ENCODE data around the gene CHRNB1.

Gene CHRNB1

GRCh38 chr17:7415784-7416183, 29.1 kb upstream of the CHRNB1 start:
- DNase-seq (ENCODE audit: low read depth, low spot score): no peak

DNA sequence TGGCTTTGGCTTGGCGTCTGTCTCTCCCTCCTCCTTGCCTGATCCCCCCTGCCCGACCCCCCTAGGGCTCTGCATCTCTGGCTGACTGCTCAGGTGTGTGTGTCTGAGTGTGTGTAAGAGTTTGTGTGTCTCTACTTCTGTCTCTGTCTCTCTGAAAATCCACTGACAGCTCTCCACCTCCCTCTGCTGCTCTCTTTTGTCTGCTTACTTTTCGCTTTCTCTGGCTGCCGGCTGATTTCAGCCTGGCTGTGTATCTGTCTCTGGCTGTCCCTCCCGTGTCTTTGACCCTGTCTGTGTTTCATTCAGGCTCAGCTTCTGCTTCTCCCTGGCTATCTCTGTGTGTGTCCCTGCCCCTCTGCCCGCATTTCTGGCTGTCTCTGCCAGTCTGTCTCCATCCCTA, 28.5 kb upstream of the CHRNB1 start:
- no peak for DNase-seq (ENCODE audit: low read depth, low spot score)

DNA sequence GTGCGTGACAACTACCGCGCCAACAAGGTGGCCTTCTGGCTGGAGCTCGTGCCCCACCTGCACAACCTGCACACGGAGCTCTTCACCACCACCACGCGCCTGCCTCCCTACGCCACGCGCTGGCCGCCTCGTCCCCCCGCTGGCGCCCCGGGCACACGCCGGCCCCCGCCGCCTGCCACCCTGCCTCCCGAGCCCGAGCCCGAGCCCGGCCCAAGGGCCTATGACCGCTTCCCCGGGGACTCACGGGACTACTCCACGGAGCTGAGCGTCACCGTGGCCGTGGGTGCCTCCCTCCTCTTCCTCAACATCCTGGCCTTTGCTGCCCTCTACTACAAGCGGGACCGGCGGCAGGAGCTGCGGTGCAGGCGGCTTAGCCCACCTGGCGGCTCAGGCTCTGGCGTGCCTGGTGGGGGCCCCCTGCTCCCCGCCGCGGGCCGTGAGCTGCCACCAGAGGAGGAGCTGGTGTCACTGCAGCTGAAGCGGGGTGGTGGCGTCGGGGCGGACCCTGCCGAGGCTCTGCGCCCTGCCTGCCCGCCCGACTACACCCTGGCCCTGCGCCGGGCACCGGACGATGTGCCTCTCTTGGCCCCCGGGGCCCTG, 27.7 kb upstream of the CHRNB1 start:
- DNase-seq (ENCODE audit: low read depth, low spot score): no peak

DNA sequence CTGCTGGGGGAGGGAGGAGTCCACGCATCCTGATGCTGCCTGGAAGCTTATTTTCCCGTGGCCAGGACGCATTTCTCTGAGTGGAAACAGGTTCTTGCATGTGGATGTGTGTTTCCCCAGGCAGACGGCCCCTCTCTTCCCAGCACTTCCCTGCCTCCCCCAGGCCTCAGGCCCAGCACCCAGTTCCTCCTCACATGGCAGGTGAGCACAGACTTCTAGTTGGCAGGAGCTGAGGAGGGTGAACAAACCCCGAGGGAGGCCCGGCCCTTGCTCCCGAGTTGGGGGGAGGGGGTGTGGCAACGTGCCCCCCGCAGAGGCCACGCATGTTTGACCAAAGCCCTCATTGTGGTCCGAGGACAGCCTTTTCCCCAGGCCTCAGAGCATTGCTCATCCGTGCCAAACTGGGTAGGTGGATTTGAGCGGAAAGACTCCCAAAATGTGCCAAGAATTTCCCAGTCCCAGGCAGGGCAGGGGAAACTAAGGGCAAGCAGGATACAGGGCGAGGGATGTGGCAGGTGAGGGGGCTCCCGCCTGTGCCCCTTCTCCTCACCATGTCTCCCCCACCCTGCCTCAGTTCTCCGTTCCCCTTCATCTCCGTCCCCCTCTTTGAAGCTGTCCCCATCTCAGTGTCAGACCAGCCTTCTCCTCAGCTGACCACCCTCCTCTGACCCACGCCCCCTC, 26.2 kb upstream of the CHRNB1 start:
- no peak for DNase-seq (ENCODE audit: low read depth, low spot score)

- no peak for DNase-seq (ENCODE audit: low read depth, low spot score)
These were observed 24.8 kb upstream of the CHRNB1 start, which contains the start of gene SPEM1 for GRCh38 chr17:7419819-7420610. TSS of gene SPEM1 (plus strand) at chr17:7420324. CDS start at chr17:7420385, 61 bp downstream.

- DNase-seq (ENCODE audit: low read depth, low spot score): no peak
These were observed 23.7 kb upstream of the CHRNB1 start for GRCh38 chr17:7421186-7421585.

GRCh38 chr17:7423679-7424078, 21.2 kb upstream of the CHRNB1 start:
- DNase-seq (ENCODE audit: low read depth, low spot score): no peak

DNA sequence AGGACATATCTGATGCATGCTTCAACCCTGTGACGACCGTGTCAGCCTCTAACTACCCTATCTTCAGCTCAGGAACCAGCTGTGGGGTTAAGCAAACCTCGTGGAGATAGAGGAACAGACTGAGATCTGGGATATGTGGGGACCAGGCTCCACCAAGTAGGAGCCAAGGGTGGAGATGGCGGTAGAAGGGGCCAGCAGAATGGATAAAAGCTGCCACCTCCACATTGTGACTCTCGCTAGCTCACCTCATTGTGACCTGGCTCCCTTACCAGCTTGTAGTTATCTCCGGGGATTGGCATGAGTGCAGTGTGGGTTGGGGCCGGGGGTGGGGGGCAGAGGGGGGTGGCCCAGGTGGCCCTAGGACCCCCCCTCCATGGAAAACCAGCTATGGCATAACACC, 19.5 kb upstream of the CHRNB1 start, which contains the start of gene SPEM2:
Gene SPEM2 (plus strand): TSS at position 301 of the 400 bp plus-strand sequence. CDS start 73 bp downstream, at position 374.
- DNase-seq (ENCODE audit: low read depth, low spot score): no peak

DNA sequence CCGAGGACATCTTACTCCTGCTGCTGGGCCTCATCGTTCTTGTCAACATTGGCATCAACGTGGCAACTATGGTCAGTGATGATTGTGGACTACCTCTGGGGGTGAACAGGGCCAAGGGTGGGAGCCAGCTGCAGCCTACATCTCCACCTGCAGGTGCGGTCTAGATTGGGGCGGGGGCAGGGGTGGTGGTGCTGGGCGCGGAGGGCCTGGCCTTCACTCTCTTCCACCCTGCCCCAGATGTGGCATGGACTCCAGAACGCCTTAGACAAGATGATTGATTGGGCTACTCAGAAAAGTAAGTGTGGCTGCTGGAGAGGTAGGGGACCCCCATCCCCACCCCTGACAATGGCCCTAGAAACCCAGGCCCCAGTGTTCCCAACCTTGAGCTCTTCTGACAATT, 19.1 kb upstream of the CHRNB1 start:
- DNase-seq (ENCODE audit: low read depth, low spot score): no peak

DNA sequence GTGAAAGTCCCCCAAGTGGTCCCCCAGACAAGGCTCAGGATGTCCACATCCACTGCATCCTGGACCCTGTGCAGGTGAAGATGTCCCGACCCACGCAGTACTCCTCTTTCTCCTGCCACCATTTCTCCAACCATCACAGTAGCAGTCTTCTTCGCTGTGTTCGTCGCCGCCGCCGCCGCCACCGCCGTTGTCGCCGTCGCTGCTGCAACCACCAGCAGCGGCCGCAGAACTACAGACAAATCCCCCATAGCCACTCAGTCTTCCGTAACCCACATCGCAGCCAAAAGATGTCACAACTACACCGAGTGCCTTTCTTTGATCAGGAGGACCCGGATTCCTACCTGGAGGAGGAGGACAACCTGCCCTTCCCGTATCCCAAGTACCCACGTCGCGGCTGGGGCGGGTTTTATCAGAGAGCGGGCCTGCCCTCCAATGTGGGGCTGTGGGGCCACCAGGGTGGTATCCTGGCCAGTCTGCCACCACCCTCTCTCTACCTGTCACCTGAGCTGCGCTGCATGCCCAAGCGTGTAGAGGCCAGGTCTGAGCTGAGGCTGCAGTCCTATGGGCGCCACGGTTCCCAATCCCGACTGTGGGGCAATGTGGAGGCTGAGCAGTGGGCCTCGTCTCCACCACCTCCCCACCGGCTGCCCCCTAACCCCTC, 18.5 kb upstream of the CHRNB1 start:
- DNase-seq (ENCODE audit: low read depth, low spot score): no peak

- DNase-seq (ENCODE audit: low read depth, low spot score): no peak
These were observed 17.9 kb upstream of the CHRNB1 start for GRCh38 chr17:7426896-7427489.

GRCh38 chr17:7427549-7427948, 17.3 kb upstream of the CHRNB1 start:
- DNase-seq (ENCODE audit: low read depth, low spot score): no peak

DNA sequence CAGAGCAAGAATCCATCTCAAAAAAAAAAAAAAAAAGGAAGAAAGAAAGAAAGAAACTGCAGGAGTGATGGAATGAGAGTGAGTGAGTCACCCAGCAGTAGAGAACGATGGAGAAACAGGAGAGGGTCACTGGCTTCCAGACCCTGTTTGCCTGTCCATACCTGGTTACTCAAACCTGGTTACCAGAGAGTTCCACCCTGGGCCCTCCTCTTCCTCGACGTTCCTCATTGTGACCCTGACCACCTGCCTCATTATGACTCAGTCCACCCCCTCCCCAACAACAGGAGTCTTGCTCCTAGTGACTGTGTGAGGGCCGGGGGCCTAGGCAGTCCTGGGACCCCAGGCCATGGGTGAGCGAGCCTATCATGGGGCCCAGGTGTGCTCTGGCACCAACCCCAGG, 16.3 kb upstream of the CHRNB1 start, which contains the start of gene SPEM3:
Gene SPEM3 (plus strand): TSS at position 301 of the 400 bp plus-strand sequence. CDS start 46 bp downstream, at position 347.
- DNase-seq (ENCODE audit: low read depth, low spot score): no peak

DNA sequence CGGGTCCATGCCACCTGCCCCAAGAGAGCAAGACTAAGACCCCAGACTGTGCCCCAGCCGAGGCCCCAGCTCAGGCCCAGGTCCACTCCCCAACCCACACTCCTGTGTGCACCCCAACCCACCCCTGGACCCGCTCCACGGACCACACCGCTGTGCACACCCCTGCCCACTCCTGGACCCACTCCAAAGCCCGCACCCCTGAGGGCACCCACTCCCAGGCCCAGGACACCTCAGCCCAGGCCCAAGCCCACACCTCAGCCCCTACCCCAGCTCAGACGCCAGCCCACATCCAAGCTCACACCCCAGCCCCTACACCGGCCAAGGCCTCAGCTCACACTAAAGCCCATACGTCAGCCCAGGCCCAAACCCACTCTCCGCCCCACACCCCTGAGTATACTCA, 15.1 kb upstream of the CHRNB1 start:
- no peak for DNase-seq (ENCODE audit: low read depth, low spot score)

DNA sequence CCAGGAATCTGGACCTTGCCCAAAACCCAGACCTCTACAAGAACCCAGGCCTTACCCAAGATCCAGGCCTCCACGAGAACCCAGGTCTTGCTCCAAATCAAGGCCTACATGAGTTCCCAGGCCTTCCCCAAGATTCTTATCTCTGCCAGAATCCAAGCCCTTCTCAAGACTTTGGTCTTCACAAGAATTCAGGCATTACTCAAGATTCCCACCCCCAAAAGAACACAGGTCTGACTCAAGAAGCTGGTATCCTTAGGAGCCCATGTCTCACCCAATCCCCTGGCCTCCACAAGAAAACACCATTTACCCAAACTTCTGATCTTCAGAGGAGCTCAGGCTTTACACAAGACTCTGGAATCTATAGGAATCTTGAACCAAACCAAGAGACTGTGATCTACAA, 13.6 kb upstream of the CHRNB1 start:
- DNase-seq (ENCODE audit: low read depth, low spot score): no peak

GRCh38 chr17:7432296-7432695, 12.6 kb upstream of the CHRNB1 start:
- no peak for DNase-seq (ENCODE audit: low read depth, low spot score)

DNA sequence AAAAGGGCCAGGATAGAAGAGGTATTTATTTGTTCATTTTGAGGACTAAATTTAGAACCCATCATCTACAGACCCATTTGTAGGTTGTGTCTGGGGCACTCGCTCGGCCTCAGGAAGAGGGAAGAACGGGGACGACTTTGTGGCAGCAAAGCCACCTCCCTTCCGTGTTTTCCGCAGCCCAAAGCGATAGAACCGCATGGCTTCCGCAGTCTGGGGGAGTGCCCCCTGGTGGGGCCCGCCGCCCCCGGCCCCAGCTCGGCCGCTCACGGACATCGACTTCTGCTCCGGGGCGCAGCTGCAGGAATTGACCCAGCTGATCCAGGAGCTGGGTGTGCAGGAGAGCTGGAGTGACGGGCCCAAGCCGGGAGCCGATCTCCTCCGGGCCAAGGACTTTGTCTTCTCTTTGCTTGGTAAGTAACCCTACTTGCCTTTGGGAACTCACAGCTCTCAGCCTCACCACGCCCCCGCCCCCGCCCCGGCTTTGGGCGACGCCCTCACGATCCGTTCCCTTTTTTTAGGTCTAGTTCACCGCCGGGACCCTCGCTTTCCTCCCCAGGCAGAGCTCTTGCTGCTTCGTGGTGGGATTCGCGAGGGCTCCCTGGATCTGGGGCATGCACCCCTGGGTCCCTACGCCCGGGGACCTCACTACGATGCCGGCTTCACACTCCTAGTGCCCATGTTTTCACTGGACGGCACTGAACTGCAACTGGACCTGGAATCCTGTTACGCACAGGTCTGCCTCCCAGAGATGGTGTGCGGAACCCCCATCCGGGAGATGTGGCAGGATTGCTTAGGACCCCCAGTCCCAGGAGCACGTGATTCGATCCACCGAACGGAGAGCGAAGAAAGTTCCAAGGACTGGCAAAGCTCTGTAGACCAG, 8.9 kb upstream of the CHRNB1 start:
- DNase-seq (ENCODE audit: low read depth, low spot score): no peak

DNA sequence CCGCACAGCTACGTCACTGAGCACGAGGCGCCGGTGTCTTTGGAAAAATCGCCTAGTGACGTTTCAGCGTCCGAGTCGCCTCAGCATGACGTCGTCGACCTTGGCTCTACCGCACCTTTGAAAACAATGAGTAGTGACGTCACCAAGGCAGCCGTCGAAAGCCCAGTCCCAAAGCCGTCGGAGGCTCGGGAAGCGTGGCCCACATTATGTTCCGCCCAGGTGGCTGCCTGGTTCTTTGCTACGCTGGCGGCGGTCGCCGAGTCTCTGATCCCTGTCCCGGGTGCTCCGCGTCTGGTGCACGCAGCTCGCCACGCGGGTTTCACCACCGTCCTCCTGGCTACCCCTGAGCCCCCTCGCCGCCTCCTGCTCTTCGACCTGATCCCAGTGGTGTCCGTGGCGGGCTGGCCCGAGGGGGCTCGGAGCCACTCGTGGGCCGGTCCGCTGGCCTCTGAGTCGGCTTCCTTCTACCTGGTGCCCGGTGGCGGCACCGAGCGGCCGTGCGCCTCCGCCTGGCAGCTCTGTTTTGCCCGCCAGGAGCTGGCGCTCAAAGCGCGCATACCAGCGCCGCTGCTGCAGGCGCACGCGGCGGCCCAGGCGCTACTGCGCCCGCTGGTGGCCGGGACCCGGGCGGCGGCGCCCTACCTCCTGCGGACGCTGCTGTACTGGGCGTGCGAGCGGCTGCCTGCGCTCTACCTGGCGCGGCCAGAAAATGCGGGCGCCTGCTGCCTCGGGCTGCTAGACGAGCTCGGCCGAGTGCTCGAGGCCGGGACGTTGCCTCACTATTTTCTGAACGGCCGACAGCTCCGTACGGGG, 8.1 kb upstream of the CHRNB1 start:
- DNase-seq (ENCODE audit: low read depth, low spot score): no peak

- DNase-seq (ENCODE audit: low read depth, low spot score): no peak
These were observed 7.4 kb upstream of the CHRNB1 start for GRCh38 chr17:7437369-7437863.

Measured in iPS DF 19.7 (cell line).